ENCODE data around the gene ENOSF1. TPM values are rescaled to one million over a fixed set of nuclear protein-coding genes. Genes with fewer than 3 reads are reported as not detected.

ENOSF1 gene
- total and polyA plus RNA-seq, 11 donors: 9.9 to 38.7 (median 22.2) TPM

DNA sequence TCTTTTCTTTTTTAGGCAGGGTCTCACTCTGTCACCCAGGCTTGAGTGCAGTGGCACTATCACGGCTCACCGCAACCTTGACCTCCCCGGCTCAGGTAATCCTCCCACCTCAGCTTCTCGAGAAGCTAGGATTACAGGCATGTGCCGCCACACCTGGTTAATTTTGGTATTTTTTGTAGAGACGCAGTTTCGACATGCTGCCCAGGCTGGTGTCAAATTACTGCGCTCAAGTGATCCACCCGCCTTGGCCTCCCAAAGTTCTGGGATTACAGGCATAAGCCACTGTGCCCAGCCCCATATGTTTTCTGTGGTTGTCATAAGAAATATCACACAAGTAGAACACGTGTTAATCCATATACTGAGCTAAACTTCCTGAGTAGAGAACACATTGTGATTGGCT is 14.6 kb downstream of the ENOSF1 start:
- H3K27ac ChIP-seq: no peak overlapping the region
- H3K9me3 ChIP-seq: no peaks in the 10 kb centered on the region
- no peak overlapping the region for H3K4me3 ChIP-seq
- WGBS, 4 donors: 83 to 96% (median 89%) methylated on average over 10 of the region's 10 CpGs
- H3K36me3 ChIP-seq: peaks cover 0 to 30% (median 21%) of the 10 kb centered on the region in 9 donors
- peaks cover 0 to 6% (median 0%) of the 10 kb centered on the region in 12 donors for H3K4me1 ChIP-seq
- intact Hi-C loops (cut with DNase I): no loop called here
- no peak for ATAC-seq
- H3K27me3 ChIP-seq: no peaks in the 10 kb centered on the region
- TF ChIP-seq, protein P1, sequence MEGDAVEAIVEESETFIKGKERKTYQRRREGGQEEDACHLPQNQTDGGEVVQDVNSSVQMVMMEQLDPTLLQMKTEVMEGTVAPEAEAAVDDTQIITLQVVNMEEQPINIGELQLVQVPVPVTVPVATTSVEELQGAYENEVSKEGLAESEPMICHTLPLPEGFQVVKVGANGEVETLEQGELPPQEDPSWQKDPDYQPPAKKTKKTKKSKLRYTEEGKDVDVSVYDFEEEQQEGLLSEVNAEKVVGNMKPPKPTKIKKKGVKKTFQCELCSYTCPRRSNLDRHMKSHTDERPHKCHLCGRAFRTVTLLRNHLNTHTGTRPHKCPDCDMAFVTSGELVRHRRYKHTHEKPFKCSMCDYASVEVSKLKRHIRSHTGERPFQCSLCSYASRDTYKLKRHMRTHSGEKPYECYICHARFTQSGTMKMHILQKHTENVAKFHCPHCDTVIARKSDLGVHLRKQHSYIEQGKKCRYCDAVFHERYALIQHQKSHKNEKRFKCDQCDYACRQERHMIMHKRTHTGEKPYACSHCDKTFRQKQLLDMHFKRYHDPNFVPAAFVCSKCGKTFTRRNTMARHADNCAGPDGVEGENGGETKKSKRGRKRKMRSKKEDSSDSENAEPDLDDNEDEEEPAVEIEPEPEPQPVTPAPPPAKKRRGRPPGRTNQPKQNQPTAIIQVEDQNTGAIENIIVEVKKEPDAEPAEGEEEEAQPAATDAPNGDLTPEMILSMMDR (IDR thresholded peaks at IDR 0.05): no peak
- no peak for TF ChIP-seq POLR2A (IDR thresholded peaks at IDR 0.05)
- DNase-seq: no peak

DNA sequence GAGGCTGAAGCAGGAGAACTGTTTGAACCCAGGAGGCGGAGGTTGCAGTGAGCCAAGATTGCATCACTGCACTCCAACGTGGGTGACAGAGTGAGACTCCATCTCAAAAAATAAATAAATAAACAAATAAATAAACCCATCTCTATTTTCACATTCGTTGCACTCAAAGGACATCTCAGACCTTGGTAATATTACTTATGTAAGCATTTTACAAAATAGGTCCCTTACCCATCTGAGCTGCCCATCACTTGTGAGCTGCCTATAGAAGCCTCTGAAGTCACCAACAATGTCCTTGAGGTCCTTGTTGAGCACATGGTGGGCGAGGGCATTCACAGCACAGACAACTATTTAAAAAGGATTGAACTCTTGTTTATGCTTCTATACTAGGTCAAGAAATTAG is 15.4 kb downstream of the ENOSF1 start:
- peaks cover 0 to 38% (median 25%) of the 10 kb centered on the region in 9 donors for H3K36me3 ChIP-seq
- WGBS, 4 donors: 92 to 98% (median 97%) methylated on average over 4 of the region's 4 CpGs
- intact Hi-C loops (cut with DNase I): no loop called here
- H3K27me3 ChIP-seq: no peaks in the 10 kb centered on the region
- no peaks in the 10 kb centered on the region for H3K9me3 ChIP-seq
- ATAC-seq (no peak), DNase-seq (no peak)
- H3K4me1 ChIP-seq: peaks cover 0 to 6% (median 0%) of the 10 kb centered on the region in 12 donors
- no peak overlapping the region for H3K27ac ChIP-seq
- no peak overlapping the region for H3K4me3 ChIP-seq
- TF ChIP-seq, protein P1 (IDR thresholded peaks at IDR 0.05): no peak
- TF ChIP-seq POLR2A (IDR thresholded peaks at IDR 0.05): no peak

DNA sequence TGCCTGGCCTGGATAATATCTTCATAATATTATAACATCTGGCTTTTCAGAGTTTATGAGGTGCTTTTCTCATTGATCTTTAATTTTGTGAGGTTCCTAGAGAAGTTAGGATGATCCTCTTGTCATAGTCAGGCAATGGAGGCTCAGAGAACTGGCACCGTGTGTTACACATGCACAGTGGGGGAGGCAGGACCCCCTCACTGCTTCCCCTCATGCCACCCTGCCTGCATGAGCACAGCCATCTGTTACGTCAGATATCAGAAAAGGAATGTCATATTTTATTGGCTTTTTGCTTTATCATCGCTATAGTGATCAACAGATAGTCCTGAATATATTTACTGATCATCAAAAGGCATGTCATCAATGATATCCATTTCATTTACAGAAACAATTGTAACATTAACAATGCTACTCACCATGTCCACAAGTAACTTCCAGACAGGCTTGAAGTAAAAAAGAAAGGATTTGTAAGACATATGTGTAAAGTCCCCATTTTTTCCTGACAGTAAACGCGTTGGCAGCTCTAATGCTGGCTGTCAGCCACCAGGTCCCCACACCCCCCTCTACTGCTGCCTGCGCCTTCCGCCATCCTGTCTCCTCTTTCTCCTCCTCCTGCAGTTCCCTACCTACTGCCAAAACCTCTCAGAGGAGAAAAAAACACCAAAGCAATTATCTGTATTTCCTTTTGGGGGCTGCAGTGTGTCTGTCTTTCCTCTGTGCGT is 18.8 kb downstream of the ENOSF1 start:
- DNase-seq (no peak), ATAC-seq (no peak)
- Histone ChIP-seq H3K27me3 (no peaks in the 10 kb centered on the region), H3K4me3 (no peak overlapping the region), H3K36me3 (peaks cover 0 to 38% (median 29%) of the 10 kb centered on the region in 9 donors), H3K4me1 (peaks cover 0 to 6% (median 0%) of the 10 kb centered on the region in 12 donors), H3K27ac (no peak overlapping the region), H3K9me3 (no peaks in the 10 kb centered on the region)
- TF ChIP-seq POLR2A (IDR thresholded peaks at IDR 0.05): no peak
- TF ChIP-seq, protein P1 (IDR thresholded peaks at IDR 0.05): no peak
- 63 to 73% (median 66%) methylated on average over 8 of the region's 8 CpGs for WGBS, 4 donors
- intact Hi-C loops (cut with DNase I): no loop called here

DNA sequence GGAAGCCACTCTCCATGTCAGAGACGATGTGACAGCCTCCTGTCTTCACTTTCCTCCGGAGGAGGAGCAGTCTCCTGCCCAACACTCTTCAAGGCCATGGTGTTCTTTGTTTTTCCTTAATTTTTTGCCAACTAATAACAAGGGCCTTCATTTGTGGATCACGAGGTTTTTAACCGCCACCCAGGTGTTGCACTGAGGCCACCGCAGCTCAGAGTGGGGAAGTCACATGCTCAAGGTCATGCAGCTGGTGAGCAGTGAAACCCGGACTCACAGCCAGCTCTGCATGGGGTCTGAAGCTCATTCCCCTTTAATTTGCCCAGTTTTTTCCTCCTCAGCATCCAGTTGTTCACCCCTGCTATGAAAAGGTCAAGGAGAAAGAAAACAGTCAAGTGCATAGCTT is 19.6 kb downstream of the ENOSF1 start:
- Histone ChIP-seq H3K4me3 (no peak overlapping the region), H3K4me1 (peaks cover 0 to 6% (median 0%) of the 10 kb centered on the region in 12 donors), H3K36me3 (peaks cover 0 to 38% (median 28%) of the 10 kb centered on the region in 9 donors), H3K27me3 (no peaks in the 10 kb centered on the region), H3K27ac (no peak overlapping the region), H3K9me3 (no peaks in the 10 kb centered on the region)
- DNase-seq (no peak), ATAC-seq (peak in 1 of 4 donors; percentile 35)
- intact Hi-C loops (cut with DNase I): no loop called here
- no peak for TF ChIP-seq POLR2A (IDR thresholded peaks at IDR 0.05)
- TF ChIP-seq, protein P1 (IDR thresholded peaks at IDR 0.05): no peak
- 77 to 89% (median 83%) methylated on average over 6 of the region's 6 CpGs for WGBS, 4 donors

Data from heart left ventricle (tissue), 16 donors.